Measurements from ENCODE around the gene STKLD1. TPM values are rescaled to one million over a fixed set of nuclear protein-coding genes. Genes with fewer than 3 reads are reported as not detected.
A peak's percentile ranks its signal among the peaks of the same experiment; 100 is the strongest.
"Not testable (repeated sequence)": the region's sequence is repeated elsewhere in the genome, so short reads cannot be mapped to it uniquely, and the experiment has no call there.

The STKLD1 gene
- under 0.01 and 0.38 TPM in 2 replicates for total RNA-seq

DNA sequence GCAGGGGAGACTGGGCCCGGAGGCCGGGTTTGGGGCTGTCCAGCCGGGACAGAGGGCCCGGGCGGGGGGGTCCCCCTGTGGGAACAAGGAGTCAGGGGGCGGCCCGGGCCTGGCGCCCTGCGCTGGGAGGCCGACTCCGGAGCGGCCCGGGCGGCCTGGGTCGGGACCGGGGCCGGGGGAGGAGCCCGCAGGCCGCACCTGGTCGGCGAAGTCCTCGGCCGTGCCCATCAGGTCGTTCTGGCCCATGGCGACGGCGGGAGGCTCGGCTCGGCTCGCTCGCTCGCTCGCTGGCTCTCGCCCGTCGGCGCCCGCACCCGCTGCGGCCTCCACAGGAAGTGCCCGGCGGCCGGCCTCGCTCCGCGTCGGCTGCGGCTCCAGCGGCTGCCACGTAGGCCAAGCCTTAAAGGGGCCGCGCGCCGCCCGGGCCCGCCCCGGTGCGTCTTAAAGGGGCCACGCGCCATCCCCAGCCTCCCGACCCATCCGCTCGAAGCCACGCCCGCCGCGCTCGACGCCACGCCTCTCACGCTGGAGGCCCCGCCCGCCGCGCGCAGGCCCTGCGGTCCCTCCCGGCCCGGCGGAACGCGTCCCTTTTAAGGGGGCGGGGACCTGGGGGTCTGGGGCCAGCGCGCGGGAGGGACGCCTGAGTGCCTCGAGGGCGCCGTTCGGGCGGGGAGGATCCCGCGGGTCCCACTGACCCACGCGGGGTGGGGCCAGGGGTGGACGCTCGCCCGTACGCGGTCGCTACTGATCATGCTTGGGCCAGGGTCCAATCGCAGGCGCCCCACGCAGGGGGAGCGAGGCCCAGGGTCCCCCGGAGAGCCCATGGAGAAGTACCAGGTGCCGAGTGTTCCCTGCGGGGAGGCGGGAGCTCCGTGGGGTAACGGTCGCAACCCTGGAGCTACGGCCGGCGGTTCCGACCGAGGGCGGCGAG, at the start of gene STKLD1, which contains the start of gene SURF4:
Gene STKLD1, plus strand, starts transcription at position 643 of the 931 bp plus-strand sequence. Its CDS starts 108 bp downstream, at position 751.
Gene SURF4, minus strand, starts transcription at position 337 of the 931 bp plus-strand sequence. Its CDS starts 91 bp downstream, at position 246.
- H3K36me3 ChIP-seq (ENCODE audit: control insufficient read depth, insufficient read depth, low read length) = peaks cover 6% of the 10 kb centered on the region
- DNase-seq (ENCODE audit: low read depth) (peak; percentile 84), FAIRE-seq (no peak)
- no peaks in the 10 kb centered on the region for H3K27me3 ChIP-seq (ENCODE audit: control insufficient read depth, insufficient read depth, low read length)
- H3K4me3 ChIP-seq (ENCODE audit: low read depth, low read length) = peak within 1 kb of the TSS; percentile 66
- TF ChIP-seq, protein P1, sequence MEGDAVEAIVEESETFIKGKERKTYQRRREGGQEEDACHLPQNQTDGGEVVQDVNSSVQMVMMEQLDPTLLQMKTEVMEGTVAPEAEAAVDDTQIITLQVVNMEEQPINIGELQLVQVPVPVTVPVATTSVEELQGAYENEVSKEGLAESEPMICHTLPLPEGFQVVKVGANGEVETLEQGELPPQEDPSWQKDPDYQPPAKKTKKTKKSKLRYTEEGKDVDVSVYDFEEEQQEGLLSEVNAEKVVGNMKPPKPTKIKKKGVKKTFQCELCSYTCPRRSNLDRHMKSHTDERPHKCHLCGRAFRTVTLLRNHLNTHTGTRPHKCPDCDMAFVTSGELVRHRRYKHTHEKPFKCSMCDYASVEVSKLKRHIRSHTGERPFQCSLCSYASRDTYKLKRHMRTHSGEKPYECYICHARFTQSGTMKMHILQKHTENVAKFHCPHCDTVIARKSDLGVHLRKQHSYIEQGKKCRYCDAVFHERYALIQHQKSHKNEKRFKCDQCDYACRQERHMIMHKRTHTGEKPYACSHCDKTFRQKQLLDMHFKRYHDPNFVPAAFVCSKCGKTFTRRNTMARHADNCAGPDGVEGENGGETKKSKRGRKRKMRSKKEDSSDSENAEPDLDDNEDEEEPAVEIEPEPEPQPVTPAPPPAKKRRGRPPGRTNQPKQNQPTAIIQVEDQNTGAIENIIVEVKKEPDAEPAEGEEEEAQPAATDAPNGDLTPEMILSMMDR (IDR thresholded peaks at IDR 0.05; ENCODE audit: insufficient read depth, low read length, severe bottlenecking) = no peak

DNA sequence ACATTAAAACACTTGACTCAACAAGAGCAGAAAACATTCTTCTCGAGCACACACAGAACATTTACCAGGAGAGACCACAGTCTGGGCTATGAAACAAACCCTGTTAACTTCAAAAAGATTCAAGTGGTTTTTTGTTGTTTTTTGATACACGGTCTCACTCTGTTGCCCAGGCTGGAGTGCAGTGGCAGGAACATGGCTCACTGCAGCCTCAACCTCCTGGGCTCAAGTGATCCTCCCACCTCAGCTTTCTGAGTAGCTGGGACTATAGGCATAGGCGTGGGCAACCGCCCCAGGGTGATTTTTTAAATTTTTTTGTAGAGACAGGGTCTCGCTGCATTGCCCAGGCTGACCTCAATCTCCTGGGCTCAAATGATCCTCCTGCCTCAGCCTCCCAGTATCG, 49.1 kb upstream of the STKLD1 start:
- FAIRE-seq; H3K27me3 ChIP-seq (ENCODE audit: control insufficient read depth, insufficient read depth, low read length); H3K36me3 ChIP-seq (ENCODE audit: control insufficient read depth, insufficient read depth, low read length); H3K4me3 ChIP-seq (ENCODE audit: low read depth, low read length); DNase-seq (ENCODE audit: low read depth): not testable (repeated sequence)

DNA sequence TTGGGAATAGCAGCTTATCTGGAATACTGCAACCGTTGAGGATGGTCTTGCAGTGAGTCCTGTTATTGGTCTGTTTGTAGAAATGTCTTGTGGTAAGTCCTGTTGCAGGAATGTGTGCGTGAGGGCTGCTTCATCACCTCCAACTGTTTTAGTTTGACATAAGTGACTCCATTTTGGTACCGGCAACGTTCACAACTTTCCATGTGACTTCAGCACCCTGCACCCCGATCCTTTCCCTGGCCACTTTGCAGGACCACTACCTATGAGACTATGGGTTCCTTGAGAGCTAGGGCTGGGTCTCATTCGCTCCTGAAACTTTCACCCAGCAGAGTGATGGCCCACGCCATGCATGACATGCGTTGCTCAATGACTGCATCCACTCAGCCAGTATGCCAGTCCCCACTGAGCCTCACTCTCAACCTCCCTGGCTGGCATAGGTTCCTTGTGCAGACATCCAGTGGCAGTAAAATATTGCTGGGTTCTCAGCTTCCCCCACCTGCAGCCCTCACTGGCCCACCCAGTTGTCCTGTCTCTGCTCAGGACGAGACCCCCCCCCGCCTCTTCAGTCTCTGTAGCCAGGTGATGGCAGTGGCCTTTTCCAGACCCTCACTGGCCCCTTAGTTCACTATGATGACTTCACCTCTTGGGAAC, 48.2 kb upstream of the STKLD1 start:
- Histone ChIP-seq H3K27me3 (ENCODE audit: control insufficient read depth, insufficient read depth, low read length) (no peaks in the 10 kb centered on the region), H3K4me3 (ENCODE audit: low read depth, low read length) (no peak overlapping the region), H3K36me3 (ENCODE audit: control insufficient read depth, insufficient read depth, low read length) (peaks cover 11% of the 10 kb centered on the region)
- TF ChIP-seq, protein P1 (IDR thresholded peaks at IDR 0.05; ENCODE audit: insufficient read depth, low read length, severe bottlenecking) = no peak
- DNase-seq (ENCODE audit: low read depth) (no peak), FAIRE-seq (peak; percentile 73)

DNA sequence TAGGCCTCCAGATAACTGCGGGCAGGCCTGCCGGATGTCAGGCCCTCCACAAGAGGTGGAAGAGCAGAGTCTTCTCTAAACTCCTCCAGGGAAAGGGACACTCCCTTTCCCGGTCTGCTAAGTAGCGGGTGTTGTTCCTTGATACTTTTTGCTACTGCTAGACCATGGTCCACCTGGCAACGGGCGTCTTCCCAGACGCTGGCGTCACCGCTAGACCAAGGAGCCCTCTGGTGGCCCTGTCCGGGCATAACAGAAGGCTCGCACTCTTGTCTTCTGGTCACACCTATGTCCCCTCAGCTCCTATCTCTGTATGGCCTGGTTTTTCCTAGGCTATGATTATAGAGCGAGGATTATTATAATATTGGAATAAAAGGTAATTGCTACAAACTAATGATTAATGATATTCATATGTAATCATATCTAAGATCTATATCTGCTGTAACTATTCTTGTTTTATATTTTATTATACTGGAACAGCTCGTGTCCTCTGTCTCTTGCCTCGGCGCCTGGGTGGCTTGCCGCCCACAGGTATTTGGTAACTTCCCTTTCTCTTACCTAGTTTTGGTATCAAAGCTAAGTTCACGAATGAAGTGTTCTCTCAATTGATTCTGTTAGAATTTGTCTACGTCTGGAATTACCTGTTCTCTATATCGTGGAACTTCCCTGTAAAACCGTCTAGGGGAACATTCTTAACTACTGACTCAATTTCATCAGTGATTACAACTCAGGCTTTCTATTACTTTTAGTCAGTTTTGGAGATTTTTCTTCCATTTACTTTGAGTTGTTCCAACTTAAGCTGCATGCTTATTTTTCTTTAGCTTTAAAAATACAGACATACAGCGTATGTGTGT, 46.6 kb upstream of the STKLD1 start:
- not testable (repeated sequence) for FAIRE-seq; H3K4me3 ChIP-seq (ENCODE audit: low read depth, low read length); DNase-seq (ENCODE audit: low read depth); H3K27me3 ChIP-seq (ENCODE audit: control insufficient read depth, insufficient read depth, low read length)
- peaks cover 22% of the 10 kb centered on the region for H3K36me3 ChIP-seq (ENCODE audit: control insufficient read depth, insufficient read depth, low read length)
- TF ChIP-seq, protein P1 (IDR thresholded peaks at IDR 0.05; ENCODE audit: insufficient read depth, low read length, severe bottlenecking) = peak; percentile 55

DNA sequence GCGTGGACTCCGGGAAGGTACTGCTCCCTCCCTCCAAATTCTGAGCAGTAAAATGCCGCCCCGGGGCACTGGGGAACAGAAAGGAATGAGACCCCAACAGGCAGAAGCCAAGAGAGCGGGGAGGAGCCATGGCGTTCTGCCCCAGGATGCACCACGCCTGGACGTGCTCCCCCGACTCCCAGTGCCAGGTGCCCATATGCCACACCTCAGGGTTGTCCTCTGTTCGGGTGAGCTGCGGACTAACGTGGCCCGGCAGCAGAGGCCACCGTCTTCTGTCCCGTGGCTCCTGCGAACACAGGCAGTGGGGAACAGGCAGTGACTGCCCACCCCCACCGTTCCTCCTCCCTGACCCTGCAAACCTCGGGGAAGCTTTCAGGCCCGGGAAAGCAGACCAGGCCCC, 44.9 kb upstream of the STKLD1 start:
- H3K27me3 ChIP-seq (ENCODE audit: control insufficient read depth, insufficient read depth, low read length) = no peaks in the 10 kb centered on the region

More for the DNA sequence above, 44.9 kb upstream of the STKLD1 start:
- peaks cover 22% of the 10 kb centered on the region for H3K36me3 ChIP-seq (ENCODE audit: control insufficient read depth, insufficient read depth, low read length)
- DNase-seq (ENCODE audit: low read depth) = no peak
- no peak overlapping the region for H3K4me3 ChIP-seq (ENCODE audit: low read depth, low read length)
- FAIRE-seq = no peak
- TF ChIP-seq, protein P1 (IDR thresholded peaks at IDR 0.05; ENCODE audit: insufficient read depth, low read length, severe bottlenecking) = no peak
